ENCODE results near the gene HLX.
A peak's percentile ranks its signal among the peaks of the same experiment; 100 is the strongest.

The HLX gene

GRCh38 chr1:220896092-220896491, 16.8 kb downstream of the HLX start:
- DNase-seq (ENCODE audit: low spot score): no peak

GRCh38 chr1:220900842-220901241, 21.6 kb downstream of the HLX start:
- no peak for DNase-seq (ENCODE audit: low spot score)

- DNase-seq (ENCODE audit: low spot score): no peak
Measured at GRCh38 chr1:220901881-220902280, 22.6 kb downstream of the HLX start.

GRCh38 chr1:220902916-220903315, 23.7 kb downstream of the HLX start:
- no peak for DNase-seq (ENCODE audit: low spot score)

- no peak for DNase-seq (ENCODE audit: low spot score)
Measured at GRCh38 chr1:220904876-220905275, 25.6 kb downstream of the HLX start.

GRCh38 chr1:220905650-220906560, 26.7 kb downstream of the HLX start:
- DNase-seq (ENCODE audit: low spot score): no peak

GRCh38 chr1:220906561-220907334, 27.5 kb downstream of the HLX start:
- no peak for DNase-seq (ENCODE audit: low spot score)

GRCh38 chr1:220908757-220909156, 29.5 kb downstream of the HLX start:
- DNase-seq (ENCODE audit: low spot score): no peak

- DNase-seq (ENCODE audit: low spot score): no peak
Measured at GRCh38 chr1:220910021-220910420, 30.8 kb downstream of the HLX start.

- DNase-seq (ENCODE audit: low spot score): peak; percentile 24
Measured at GRCh38 chr1:220914283-220915116, 35.3 kb downstream of the HLX start.

GRCh38 chr1:220915117-220915440, 35.8 kb downstream of the HLX start:
- no peak for DNase-seq (ENCODE audit: low spot score)

- no peak for DNase-seq (ENCODE audit: low spot score)
Measured at GRCh38 chr1:220915954-220916353, 36.7 kb downstream of the HLX start.

GRCh38 chr1:220917101-220917500, 37.9 kb downstream of the HLX start:
- no peak for DNase-seq (ENCODE audit: low spot score)

- no peak for DNase-seq (ENCODE audit: low spot score)
Measured at GRCh38 chr1:220917535-220918209, 38.4 kb downstream of the HLX start.

GRCh38 chr1:220918285-220918951, 39.2 kb downstream of the HLX start:
- DNase-seq (ENCODE audit: low spot score): no peak

GRCh38 chr1:220920967-220921366, 41.7 kb downstream of the HLX start:
- DNase-seq (ENCODE audit: low spot score): no peak

- DNase-seq (ENCODE audit: low spot score): no peak
Measured at GRCh38 chr1:220921498-220921897, 42.3 kb downstream of the HLX start.

GRCh38 chr1:220921971-220922635, 42.9 kb downstream of the HLX start:
- no peak for DNase-seq (ENCODE audit: low spot score)

GRCh38 chr1:220922951-220923350, 43.7 kb downstream of the HLX start:
- DNase-seq (ENCODE audit: low spot score): no peak

- DNase-seq (ENCODE audit: low spot score): no peak
Measured at GRCh38 chr1:220924331-220924970, 45.2 kb downstream of the HLX start.
